H1 (cell line): ENCODE data around the gene GPR26. TPM values are rescaled to one million over a fixed set of nuclear protein-coding genes. Genes with fewer than 3 reads are reported as not detected.

ENCODE experiments used
- CTCF ChIA-PET: fragments of 300-600 bp; sonication (Branson Sonifier 250); formaldehyde crosslinking; loops from one replicate; lab custom pipeline; 2021; ENCODE audit not compliant: partially characterized antibody; lab: Charles Lee
- POLR2A ChIA-PET: fragments of 300-600 bp; sonication (Branson Sonifier 250); formaldehyde crosslinking; loops from one replicate; lab custom pipeline; 2021; ENCODE audit warnings: inconsistent platforms; ENCODE audit not compliant: partially characterized antibody; lab: Charles Lee
- DNase-seq, 2 experiments: peaks; one replicate each; pipeline versions ENCODE4 v3.0.0 to v3.0.0-alpha.2; 2010 to 2022; ENCODE audit warnings: low spot score in 2 of 2, low read depth in 1 of 2, mixed read lengths in 1 of 2
- FAIRE-seq: peaks from 2 replicates; lab custom pipeline; 2011; peaks lifted over from hg19 to GRCh38; lab: Jason Lieb, UNC
- H2AFZ ChIP-seq: 2 replicates; pipeline ENCODE4 v1.8.1; 2012; ENCODE audit warnings: low read length, inconsistent platforms
- H2AK5ac ChIP-seq: 2 replicates; pipeline ENCODE4 v1.6.1; 2013; ENCODE audit warnings: low read depth, low read length
- H2BK120ac ChIP-seq: replicated peaks from 2 replicates; pipeline ENCODE3; 2013; ENCODE audit warnings: low read depth, low read length, inconsistent platforms
- H2BK12ac ChIP-seq: 2 replicates; pipeline ENCODE4 v1.6.1; 2013; ENCODE audit warnings: low read depth, low read length
- H2BK15ac ChIP-seq: 2 replicates; pipeline ENCODE4 v1.6.1; 2013; ENCODE audit warnings: low read length
- H2BK20ac ChIP-seq: 2 replicates; pipeline ENCODE4 v1.6.1; 2013; ENCODE audit warnings: low read length
- H2BK5ac ChIP-seq: 2 replicates; pipeline ENCODE4 v1.6.1; 2013; ENCODE audit warnings: low read depth, low read length
- H3K14ac ChIP-seq: 2 replicates; pipeline ENCODE4 v1.6.1; 2013; ENCODE audit warnings: inconsistent platforms; ENCODE audit not compliant: insufficient read length
- H3K18ac ChIP-seq: 2 replicates; pipeline ENCODE4 v1.6.1; 2013; ENCODE audit warnings: low read length; ENCODE audit errors: extremely low read depth
- H3K23ac ChIP-seq: 2 replicates; pipeline ENCODE4 v1.6.1; 2013; ENCODE audit warnings: inconsistent platforms; ENCODE audit not compliant: insufficient read length
- H3K23me2 ChIP-seq: 2 replicates; pipeline ENCODE4 v1.6.1; 2013; ENCODE audit warnings: low read depth, low read length
- H3K27ac ChIP-seq: 2 replicates; pipeline ENCODE4 v1.6.1; 2011; ENCODE audit warnings: low read depth, low read length, inconsistent platforms
- H3K27me3 ChIP-seq, 4 experiments: replicated peaks in 1 of 4; 1 replicate in 1 of 4; 2 replicates in 3 of 4; pipeline versions ENCODE4 v1.6.1 to v1.8.1; 2011 to 2013; ENCODE audit warnings: low read length in 3 of 4, mild to moderate bottlenecking in 3 of 4, inconsistent platforms in 2 of 4, mixed read lengths in 2 of 4, moderate library complexity in 1 of 4; ENCODE audit not compliant: control insufficient read depth in 3 of 4, insufficient read depth in 3 of 4; ENCODE audit errors: extremely low read depth in 1 of 4
- H3K36me3 ChIP-seq, 4 experiments: 2 replicates each; pipeline versions ENCODE4 v1.6.1 to v1.8.1; 2011 to 2013; ENCODE audit warnings: mild to moderate bottlenecking in 4 of 4, low read length in 3 of 4, moderate library complexity in 2 of 4, control low read depth in 1 of 4, inconsistent platforms in 1 of 4; ENCODE audit not compliant: insufficient read depth in 4 of 4, control insufficient read depth in 2 of 4
- H3K4ac ChIP-seq: replicated peaks from 2 replicates; pipeline ENCODE3; 2013; ENCODE audit warnings: low read length, low read depth, mixed read lengths, inconsistent platforms; ENCODE audit not compliant: insufficient read length
- H3K4me1 ChIP-seq, 4 experiments: replicated peaks in 1 of 4; 1 replicate in 1 of 4; 2 replicates in 3 of 4; pipeline versions ENCODE4 v1.6.1 to v1.8.1; 2011 to 2013; ENCODE audit warnings: low read length in 3 of 4, inconsistent platforms in 2 of 4, mixed read lengths in 1 of 4; ENCODE audit not compliant: insufficient read depth in 4 of 4, control insufficient read depth in 3 of 4
- H3K4me2 ChIP-seq, 2 experiments: 2 replicates each; pipeline versions ENCODE4 v1.6.1 to v1.8.1; 2011 to 2013; ENCODE audit warnings: low read depth in 2 of 2, low read length in 2 of 2, control low read depth in 1 of 2, inconsistent platforms in 1 of 2, mild to moderate bottlenecking in 1 of 2; ENCODE audit not compliant: insufficient read depth in 1 of 2
- H3K4me3 ChIP-seq, 4 experiments: fragments of 200-600, 300-600 bp in 1 of 4; sonication (generic), shearing (Covaris generic), sonication (Bioruptor Twin) in 1 of 4; 2 replicates each; pipeline versions ENCODE4 v1.5.1 to v1.8.1; 2011 to 2016; ENCODE audit warnings: low read length in 4 of 4, low read depth in 3 of 4, control low read depth in 2 of 4, inconsistent platforms in 2 of 4, mild to moderate bottlenecking in 2 of 4, mixed read lengths in 1 of 4, moderate library complexity in 1 of 4; ENCODE audit not compliant: insufficient read depth in 2 of 4; ENCODE audit errors: extremely low read depth in 1 of 4
- H3K56ac ChIP-seq: replicated peaks from 2 replicates; pipeline ENCODE3; 2013; ENCODE audit warnings: low read depth, mild to moderate bottlenecking, mixed read lengths, low read length, inconsistent platforms; ENCODE audit not compliant: insufficient read length
- H3K79me1 ChIP-seq: 2 replicates; pipeline ENCODE4 v1.6.1; 2013; ENCODE audit warnings: low read depth, low read length, control low read depth
- H3K79me2 ChIP-seq, 2 experiments: 2 replicates each; pipeline versions ENCODE4 v1.6.1 to v1.8.1; 2012 to 2013; ENCODE audit warnings: low read length in 2 of 2, mild to moderate bottlenecking in 2 of 2, inconsistent platforms in 1 of 2; ENCODE audit not compliant: insufficient read depth in 2 of 2, control insufficient read depth in 1 of 2
- H3K9ac ChIP-seq, 4 experiments: replicated peaks in 1 of 4; 1 replicate in 1 of 4; 2 replicates in 3 of 4; pipeline versions ENCODE4 v1.6.1 to v1.8.1; 2011 to 2013; ENCODE audit warnings: low read depth in 3 of 4, low read length in 3 of 4, control low read depth in 2 of 4, mild to moderate bottlenecking in 2 of 4, moderate library complexity in 2 of 4, inconsistent platforms in 1 of 4; ENCODE audit errors: extremely low read depth in 1 of 4
- H3K9me3 ChIP-seq, 2 experiments: 2 replicates each; pipeline versions ENCODE4 v1.6.1 to v1.8.1; 2012 to 2013; ENCODE audit warnings: mild to moderate bottlenecking in 2 of 2, moderate library complexity in 2 of 2, control low read depth in 1 of 2, inconsistent platforms in 1 of 2, low read depth in 1 of 2, low read length in 1 of 2, mixed read lengths in 1 of 2; ENCODE audit not compliant: insufficient read depth in 2 of 2
- H4K20me1 ChIP-seq, 2 experiments: replicated peaks in 1 of 2; 2 replicates each; pipeline versions ENCODE3 to v1.8.1; 2011 to 2013; ENCODE audit warnings: inconsistent platforms in 2 of 2, low read length in 2 of 2, mild to moderate bottlenecking in 1 of 2; ENCODE audit not compliant: insufficient read depth in 2 of 2, control insufficient read depth in 1 of 2
- H4K5ac ChIP-seq: 2 replicates; pipeline ENCODE4 v1.6.1; 2013; ENCODE audit warnings: low read length, low read depth, mixed read lengths, inconsistent platforms; ENCODE audit not compliant: insufficient read length
- H4K8ac ChIP-seq: 2 replicates; pipeline ENCODE4 v1.8.0; 2013; ENCODE audit warnings: mild to moderate bottlenecking, moderate library complexity, low read length, inconsistent platforms; ENCODE audit not compliant: insufficient read depth; ENCODE audit errors: extremely low read depth
- H4K91ac ChIP-seq: replicated peaks from 2 replicates; pipeline ENCODE3; 2013; ENCODE audit warnings: low read length, mixed read lengths, inconsistent platforms; ENCODE audit not compliant: insufficient read length
- CTCF ChIP-seq, 3 experiments: IDR thresholded peaks; 1 replicate in 2 of 3; 2 replicates in 1 of 3; pipeline versions ENCODE4 v1.5.1 to v1.6.1; 2011; ENCODE audit warnings: low read length in 3 of 3, mild to moderate bottlenecking in 3 of 3, inconsistent platforms in 2 of 3, low read depth in 1 of 3, moderate library complexity in 1 of 3; ENCODE audit not compliant: insufficient read depth in 1 of 3; ENCODE audit errors: control extremely low read depth in 1 of 3
- HDAC6 ChIP-seq: IDR thresholded peaks from one replicate; pipeline ENCODE4 v1.7.1; 2012; ENCODE audit warnings: low read depth, mild to moderate bottlenecking, inconsistent platforms, low read length, moderate library complexity
- NRF1 ChIP-seq: IDR thresholded peaks from 2 replicates; pipeline ENCODE4 v1.6.1; 2011; ENCODE audit warnings: mild to moderate bottlenecking, low read depth, low read length, improper control_type of control experiment
- POLR2A ChIP-seq, 2 experiments: IDR thresholded peaks; 1 replicate in 1 of 2; 2 replicates in 1 of 2; pipeline ENCODE4 v1.6.1; 2011; ENCODE audit warnings: low read depth in 2 of 2, low read length in 2 of 2, mild to moderate bottlenecking in 2 of 2; ENCODE audit errors: control extremely low read depth in 1 of 2
- SIN3A ChIP-seq, 2 experiments: IDR thresholded peaks in 1 of 2; conservative IDR thresholded peaks in 1 of 2; 2 replicates each; pipeline ENCODE4 v1.6.1; 2011 to 2012; ENCODE audit warnings: low read length in 2 of 2, improper control_type of control experiment in 1 of 2, low read depth in 1 of 2, mild to moderate bottlenecking in 1 of 2
- SP2 ChIP-seq: IDR thresholded peaks from 2 replicates; pipeline ENCODE4 v1.6.1; 2012; ENCODE audit warnings: mild to moderate bottlenecking, low read length, inconsistent platforms
- TEAD4 ChIP-seq: IDR thresholded peaks from 2 replicates; pipeline ENCODE4 v1.6.1; 2012; ENCODE audit warnings: low read depth, low read length, inconsistent platforms, mixed read lengths
- USF2 ChIP-seq: IDR thresholded peaks from 2 replicates; pipeline ENCODE4 v1.6.1; 2011; ENCODE audit warnings: low read length, improper control_type of control experiment
- WGBS, 2 experiments: shearing (Covaris generic) in 1 of 2; methylation state at CpG; one replicate each; pipeline versions ENCODE4 v1.1.6 to v1.1.7; 2013 to 2015; ENCODE audit warnings: low lambda C conversion rate in 2 of 2, mixed read lengths in 2 of 2, inconsistent platforms in 1 of 2, low coverage in 1 of 2, missing lambda C conversion rate in 1 of 2; ENCODE audit not compliant: insufficient replicate concordance in 2 of 2, insufficient coverage in 1 of 2, insufficient read length in 1 of 2; ENCODE audit errors: extremely low coverage in 1 of 2, missing lambda C conversion rate in 1 of 2; 5-methylcytosine and 5-hydroxymethylcytosine counted together
- polyA plus RNA-seq, 7 experiments: library from polyadenylated mRNA; depleted of rRNA in 3 of 7; stranded (reverse) in 5 of 7; unstranded in 2 of 7; fragments of >200 nt in 5 of 7; fragments of 200-250 nt in 2 of 7; gene quantifications; 1 replicate in 5 of 7; 2 replicates in 1 of 7; 4 replicates in 1 of 7; pipeline versions ENCODE4 v1.2.1 to v1.2.3, GENCODE V29; 2011 to 2013; ENCODE audit warnings: missing spikeins in 2 of 7, mixed read lengths in 2 of 7
- total RNA-seq: library from RNA; stranded (reverse); fragmentation: NEBNext Ultra II Directional; extraction: Animal tissue kit (Norgen Biotek cat#: 25700); gene quantifications from 2 replicates; pipeline ENCODE4 v1.2.1, GENCODE V29; 2021

GPR26 gene
- total and polyA plus RNA-seq, 2 of the 8 experiments (the other 6 are each of a cell fraction or from before 2014, with no cell fraction given) = 0.09 to 0.21 TPM

- ChIA-PET POLR2A (no interaction called here), CTCF (interaction anchor here (0.7 to 2.2 kb wide), 7 partner anchors 9 to 48 kb away, joined by 3 to 8 read pairs (median 3); no protein-coding TSS in a partner anchor)
- no peak overlapping the region for H3K4me2 ChIP-seq
Measured at GRCh38 chr10:123621492-123621891, 44.7 kb upstream of the GPR26 start.

More at GRCh38 chr10:123621492-123621891, 44.7 kb upstream of the GPR26 start:
- no peak overlapping the region for H3K23ac ChIP-seq
- H3K9me3 ChIP-seq = no peaks in the 10 kb centered on the region
- no peaks in the 10 kb centered on the region for H3K27me3 ChIP-seq
- H3K27ac ChIP-seq = no peak overlapping the region
- H2BK20ac ChIP-seq = no peak overlapping the region
- no peak overlapping the region for H4K8ac ChIP-seq
- H3K4me1 ChIP-seq = no peaks in the 10 kb centered on the region
- WGBS, 2 experiments = 84% methylated on average over 2 of the region's 2 CpGs; no CpG with 5 or more reads in 1 of the 2 experiments
- no peak overlapping the region for H2AFZ ChIP-seq
- H3K23me2 ChIP-seq = no peaks in the 10 kb centered on the region
- FAIRE-seq = no peak
- no peak overlapping the region for H3K9ac ChIP-seq
- H4K91ac ChIP-seq = no peak overlapping the region
- no peak for DNase-seq
- H2BK12ac ChIP-seq = no peak overlapping the region
- no peak overlapping the region for H3K4ac ChIP-seq
- no peak for TF ChIP-seq NRF1
- no peak for TF ChIP-seq CTCF (IDR thresholded peaks at IDR 0.05; ENCODE audit: control extremely low read depth in 1 of 3, insufficient read depth in 1 of 3, low read depth in 1 of 3, low read length in 3 of 3)
- TF ChIP-seq USF2 = no peak
- TF ChIP-seq SP2 = no peak
- TF ChIP-seq HDAC6 = no peak
- no peak for TF ChIP-seq POLR2A (IDR thresholded peaks at IDR 0.05; ENCODE audit: control extremely low read depth in 1 of 2, low read depth in 2 of 2, low read length in 2 of 2)
- TF ChIP-seq TEAD4 = no peak
- TF ChIP-seq SIN3A (conservative IDR thresholded peaks at IDR 0.05 in 1 of 2, IDR thresholded peaks at IDR 0.05 in 1 of 2; ENCODE audit: low read depth in 1 of 2, low read length in 2 of 2) = no peak
- H2BK120ac ChIP-seq = no peak overlapping the region
- no peaks in the 10 kb centered on the region for H4K20me1 ChIP-seq
- no peaks in the 10 kb centered on the region for H3K79me2 ChIP-seq
- no peak overlapping the region for H2BK5ac ChIP-seq
- no peak overlapping the region for H3K56ac ChIP-seq
- no peak overlapping the region for H3K4me3 ChIP-seq
- H3K36me3 ChIP-seq = no peaks in the 10 kb centered on the region
- no peak overlapping the region for H2BK15ac ChIP-seq
- H3K14ac ChIP-seq = no peak overlapping the region
- no peak overlapping the region for H2AK5ac ChIP-seq
- H3K79me1 ChIP-seq = no peaks in the 10 kb centered on the region
- H4K5ac ChIP-seq = no peak overlapping the region
- no peak overlapping the region for H3K18ac ChIP-seq
